Activated CD8-positive, alpha-beta memory T cell treated with anti-CD3 and anti-CD28 coated beads, Interleukin-2, amount 10 ng/mL, durations not matched to agents 7 days and 5 days (primary cell): Measurements from ENCODE around the gene CTNNBL1. TPM values are rescaled to one million over a fixed set of nuclear protein-coding genes. Genes with fewer than 3 reads are reported as not detected.

Source experiments
- ATAC-seq: fragments of 150-1000 bp; cut with Tn5 transposase; one replicate; pipeline ENCODE4 v1.10.0; 2021; ENCODE audit warnings: moderate library complexity
- CTCF ChIA-PET: fragments of 350-600 bp; sonication (Branson Sonifier 250); formaldehyde crosslinking; loops from one replicate; lab custom pipeline; 2021; ENCODE audit warnings: antibody characterized with exemption; lab: Charles Lee
- DNase-seq: peaks from one replicate; pipeline ENCODE4 v3.0.0-alpha.2; 2020
- H3K27ac Mint-ChIP-seq: one replicate; pipeline ENCODE4 v1.8.0; 2021; ENCODE audit warnings: mild to moderate bottlenecking, mixed read lengths
- H3K27me3 Mint-ChIP-seq: one replicate; pipeline ENCODE4 v1.8.0; 2021; ENCODE audit warnings: mixed read lengths
- H3K36me3 Mint-ChIP-seq: one replicate; pipeline ENCODE4 v1.8.0; 2021; ENCODE audit warnings: mild to moderate bottlenecking, mixed read lengths
- H3K4me1 Mint-ChIP-seq: one replicate; pipeline ENCODE4 v1.8.0; 2021; ENCODE audit warnings: mixed read lengths
- H3K4me3 Mint-ChIP-seq: one replicate; pipeline ENCODE4 v1.8.0; 2021; ENCODE audit warnings: mild to moderate bottlenecking, moderate library complexity, mixed read lengths
- H3K9me3 Mint-ChIP-seq: one replicate; pipeline ENCODE4 v1.8.0; 2022; ENCODE audit warnings: low read depth, mixed read lengths
- total RNA-seq, 2 experiments: library from RNA; stranded (reverse); gene quantifications; one replicate each; pipeline ENCODE4 v1.2.3, GENCODE V29; 2021

CTNNBL1 gene
- total RNA-seq, 2 experiments from 2014 or later = 79.8 to 90.2 TPM

DNA sequence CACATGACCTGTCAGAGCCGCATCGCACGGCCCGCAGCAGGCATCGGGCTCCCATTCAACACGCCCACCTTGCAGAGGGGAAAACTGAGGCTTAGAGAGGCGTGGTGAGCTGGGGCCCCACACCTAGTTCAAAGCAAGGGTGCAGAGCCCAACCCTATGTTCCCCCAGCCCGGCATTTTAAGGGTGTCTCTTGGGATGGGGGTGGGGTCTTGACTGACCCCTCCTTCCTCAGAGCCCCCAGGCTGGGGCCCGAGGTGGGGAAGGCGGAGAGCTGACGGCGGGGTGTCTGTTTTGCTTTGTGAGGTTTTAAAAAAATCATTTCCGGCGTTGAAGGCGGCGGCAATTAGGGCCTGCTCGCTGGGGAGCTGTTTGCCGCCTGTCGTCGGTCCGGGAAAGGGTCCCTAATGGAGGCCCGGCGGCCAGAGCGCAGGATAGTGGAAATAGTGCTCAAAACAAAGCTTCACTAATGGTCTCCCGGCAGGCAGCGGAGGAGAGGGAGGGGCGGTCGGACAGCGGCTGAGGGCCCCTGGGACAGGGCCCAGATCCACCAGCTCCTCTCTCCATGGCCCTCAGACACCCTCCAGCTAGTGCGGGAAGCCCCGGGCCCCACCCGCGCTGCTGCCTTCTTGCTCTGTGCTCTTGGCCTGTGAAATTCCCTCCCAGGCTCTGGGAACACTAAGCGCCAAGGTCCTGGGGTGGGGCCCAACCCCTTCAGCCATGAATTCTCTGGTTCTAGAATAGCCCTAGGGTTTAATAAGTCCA, 221.0 kb downstream of the CTNNBL1 start:
- no peaks in the 10 kb centered on the region for H3K36me3 Mint-ChIP-seq
- ATAC-seq (peak; percentile 39), DNase-seq (peak; percentile 43)
- peaks cover 14% of the 10 kb centered on the region for H3K4me1 Mint-ChIP-seq
- no peak overlapping the region for H3K4me3 Mint-ChIP-seq
- CTCF ChIA-PET = interaction anchor here (0.8 to 1.1 kb wide), 3 partner anchors 12 to 78 kb away, joined by 3 to 4 read pairs (median 3); partner anchors contain the start of gene VSTM2L
- H3K27me3 Mint-ChIP-seq = peaks cover 20% of the 10 kb centered on the region
- peak overlapping the region; percentile 62 for H3K27ac Mint-ChIP-seq
- H3K9me3 Mint-ChIP-seq = no peaks in the 10 kb centered on the region

DNA sequence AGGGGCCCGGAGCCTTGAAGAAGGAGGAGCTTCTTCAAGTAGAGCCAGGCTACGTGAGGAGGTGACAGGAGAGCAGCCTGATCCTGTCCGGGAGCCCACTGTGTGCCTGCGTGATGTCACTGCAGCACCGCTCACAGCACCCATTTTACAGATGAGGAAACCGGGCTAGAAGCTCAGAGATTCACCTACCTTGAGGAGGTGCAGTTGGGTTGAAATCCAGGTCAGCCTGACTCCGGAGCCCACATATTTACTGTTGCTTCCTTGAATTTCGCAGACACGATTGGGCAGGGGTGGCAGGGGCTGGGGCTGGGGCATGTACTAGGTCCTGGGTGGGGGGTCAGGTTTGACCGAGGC, 221.6 kb downstream of the CTNNBL1 start:
- H3K9me3 Mint-ChIP-seq = no peaks in the 10 kb centered on the region
- CTCF ChIA-PET = interaction anchor here (0.8 to 1.1 kb wide), 3 partner anchors 13 to 78 kb away, joined by 3 to 4 read pairs (median 3); partner anchors contain the start of gene VSTM2L
- H3K4me3 Mint-ChIP-seq = no peak overlapping the region
- H3K27ac Mint-ChIP-seq = no peak overlapping the region
- H3K27me3 Mint-ChIP-seq = peaks cover 20% of the 10 kb centered on the region
- DNase-seq = no peak
- no peaks in the 10 kb centered on the region for H3K36me3 Mint-ChIP-seq
- peak; percentile 10 for ATAC-seq
- peaks cover 14% of the 10 kb centered on the region for H3K4me1 Mint-ChIP-seq

DNA sequence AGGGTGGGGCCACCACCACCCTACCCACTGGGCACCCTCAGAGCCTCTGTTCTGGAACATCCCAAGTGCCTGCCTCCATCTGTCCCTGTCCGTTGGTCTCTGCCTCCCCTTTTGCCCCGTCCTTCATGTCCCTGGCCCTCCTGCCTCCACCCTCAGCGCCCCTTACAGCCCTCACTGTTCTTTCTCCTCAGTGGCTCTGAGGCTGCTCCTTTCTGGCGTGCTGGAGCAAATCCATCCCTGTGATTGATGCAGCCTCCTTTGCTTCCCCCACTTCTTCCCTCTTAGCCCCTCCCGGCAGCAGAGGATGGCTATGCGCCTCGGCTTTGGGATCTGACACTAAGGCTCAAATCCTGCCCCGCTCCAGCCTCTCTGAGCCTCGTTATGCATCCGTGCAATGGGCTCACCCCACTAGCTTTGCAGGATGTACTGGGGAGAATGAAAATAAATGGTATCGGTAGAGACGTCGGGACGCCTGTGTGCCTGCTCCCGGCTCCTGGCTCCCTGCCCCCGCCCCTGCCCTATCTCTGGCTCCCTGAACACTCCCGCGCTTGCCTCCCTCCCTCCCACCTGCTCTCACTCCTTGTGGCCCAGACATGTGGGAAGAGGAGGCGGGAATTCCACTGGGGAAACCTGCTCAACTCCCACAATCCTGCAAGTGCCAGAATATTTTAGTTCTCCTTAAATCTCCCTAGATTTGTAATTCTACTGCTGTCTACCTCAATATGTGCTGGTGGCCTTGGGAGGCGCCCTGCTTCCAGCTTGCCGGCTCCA, 222.2 kb downstream of the CTNNBL1 start:
- Mint-ChIP-seq H3K4me1 (peaks cover 19% of the 10 kb centered on the region), H3K9me3 (no peaks in the 10 kb centered on the region), H3K36me3 (no peaks in the 10 kb centered on the region), H3K27ac (no peak overlapping the region), H3K4me3 (no peak overlapping the region), H3K27me3 (peaks cover 20% of the 10 kb centered on the region)
- no peak for ATAC-seq
- DNase-seq = no peak
- CTCF ChIA-PET = no interaction called here

DNA sequence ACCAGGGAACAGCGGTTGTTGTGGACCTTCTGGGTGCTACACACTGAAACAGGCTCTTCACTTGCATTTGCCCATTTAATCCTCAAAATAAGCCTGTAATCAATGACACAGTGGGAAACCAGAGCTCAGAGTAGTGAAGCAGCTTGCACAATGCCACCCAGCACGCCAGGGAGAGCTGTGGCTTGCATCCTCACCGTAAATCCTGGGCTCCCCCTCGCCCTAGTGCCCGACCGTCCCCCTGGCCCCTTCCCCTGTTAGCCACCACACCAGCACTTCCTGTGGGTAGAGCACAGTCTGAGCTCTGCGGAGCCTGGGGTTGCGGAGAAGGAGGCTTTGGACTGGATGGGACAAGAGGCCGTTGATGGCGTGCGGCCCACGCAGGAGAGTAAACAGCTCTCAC, 223.6 kb downstream of the CTNNBL1 start:
- no peak overlapping the region for H3K4me3 Mint-ChIP-seq
- no peaks in the 10 kb centered on the region for H3K36me3 Mint-ChIP-seq
- ATAC-seq (no peak), DNase-seq (no peak)
- peaks cover 30% of the 10 kb centered on the region for H3K4me1 Mint-ChIP-seq
- H3K27me3 Mint-ChIP-seq = peaks cover 14% of the 10 kb centered on the region
- CTCF ChIA-PET = no interaction called here
- no peak overlapping the region for H3K27ac Mint-ChIP-seq
- no peaks in the 10 kb centered on the region for H3K9me3 Mint-ChIP-seq

DNA sequence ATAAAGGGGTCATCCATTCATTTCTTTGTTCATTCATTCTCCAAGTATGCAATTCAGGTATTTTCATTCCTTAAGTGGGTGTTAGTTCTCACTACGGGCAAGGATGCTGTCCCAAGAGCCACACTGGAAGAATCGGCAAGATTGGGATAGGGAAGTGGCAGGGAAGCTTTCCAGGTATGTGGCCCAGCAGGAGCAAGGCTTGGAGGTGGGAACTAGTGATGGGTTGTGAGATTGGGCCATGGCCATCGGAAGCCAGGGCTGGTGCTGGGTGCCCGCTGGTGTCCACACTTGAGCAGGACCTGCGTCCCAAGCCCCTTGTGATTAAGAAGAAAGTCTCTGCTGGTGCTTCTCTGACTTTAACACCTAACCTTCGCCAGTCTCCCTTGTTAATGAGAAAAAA, 224.2 kb downstream of the CTNNBL1 start:
- H3K4me3 Mint-ChIP-seq = no peak overlapping the region
- DNase-seq (no peak), ATAC-seq (no peak)
- no peaks in the 10 kb centered on the region for H3K9me3 Mint-ChIP-seq
- no peaks in the 10 kb centered on the region for H3K36me3 Mint-ChIP-seq
- peaks cover 11% of the 10 kb centered on the region for H3K27me3 Mint-ChIP-seq
- CTCF ChIA-PET = no interaction called here
- no peak overlapping the region for H3K27ac Mint-ChIP-seq
- H3K4me1 Mint-ChIP-seq = peaks cover 33% of the 10 kb centered on the region

DNA sequence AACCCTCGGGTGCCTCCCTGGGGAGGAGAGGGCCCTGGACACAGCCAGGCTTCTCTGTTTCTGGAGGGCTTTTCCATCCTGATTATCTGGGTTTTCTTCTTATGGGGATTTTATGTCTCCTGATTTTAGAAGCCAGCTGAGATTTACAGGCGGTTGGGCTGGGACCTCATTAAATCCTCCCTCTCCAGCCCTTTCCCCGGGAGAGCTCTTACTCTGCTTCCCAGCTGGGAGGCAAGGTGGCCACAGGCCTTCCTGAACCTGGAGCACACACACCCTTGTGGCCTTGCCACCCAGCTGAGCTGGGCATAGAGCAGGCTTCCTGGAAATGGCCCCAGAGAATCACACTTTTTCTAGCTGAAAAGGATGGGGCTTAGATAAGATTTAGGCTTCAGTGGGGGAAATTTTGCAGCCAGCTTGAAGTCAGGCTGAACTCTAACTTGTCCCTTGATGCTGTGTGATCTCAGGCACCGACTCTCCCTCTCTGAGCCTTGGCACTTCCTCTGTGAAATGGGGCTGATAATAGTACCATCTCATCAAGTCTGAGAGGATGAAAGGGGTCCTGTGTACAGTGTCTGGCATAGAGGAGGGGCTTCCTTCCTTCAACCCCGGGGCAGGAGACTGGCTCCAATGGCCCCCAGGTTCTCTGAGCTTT, 225.7 kb downstream of the CTNNBL1 start:
- DNase-seq = no peak
- no peak for ATAC-seq
- Mint-ChIP-seq H3K27me3 (peaks cover 9% of the 10 kb centered on the region), H3K27ac (no peak overlapping the region), H3K9me3 (no peaks in the 10 kb centered on the region), H3K36me3 (no peaks in the 10 kb centered on the region), H3K4me3 (no peak overlapping the region), H3K4me1 (peaks cover 27% of the 10 kb centered on the region)
- CTCF ChIA-PET = interaction anchor here (1.3 kb wide), 1 partner anchor 11 kb away, joined by 5 read pairs; no protein-coding TSS in a partner anchor

DNA sequence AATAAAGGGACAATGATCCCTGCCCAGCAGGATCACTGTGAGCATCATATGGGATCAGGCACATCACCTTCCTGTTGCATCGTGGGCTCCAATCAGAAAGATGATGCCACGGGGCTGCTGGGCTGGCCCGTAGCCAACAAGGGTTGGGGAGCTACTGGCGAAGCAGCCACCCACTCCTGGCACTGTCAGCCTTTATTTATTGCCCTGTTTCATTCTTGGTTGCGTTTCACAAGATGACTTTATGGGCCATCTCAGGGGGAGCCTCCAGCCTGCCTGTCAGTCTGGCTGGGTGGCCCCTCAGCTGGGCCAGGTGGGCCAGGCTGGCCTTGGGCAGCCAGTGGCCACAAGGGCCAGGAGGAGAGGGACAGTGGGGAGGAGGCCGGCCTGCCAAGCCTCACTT, 226.4 kb downstream of the CTNNBL1 start:
- ATAC-seq = no peak
- Mint-ChIP-seq H3K36me3 (no peaks in the 10 kb centered on the region), H3K9me3 (no peaks in the 10 kb centered on the region), H3K27ac (no peak overlapping the region), H3K4me1 (peaks cover 22% of the 10 kb centered on the region), H3K27me3 (peaks cover 9% of the 10 kb centered on the region), H3K4me3 (no peak overlapping the region)
- no peak for DNase-seq
- CTCF ChIA-PET = no interaction called here

DNA sequence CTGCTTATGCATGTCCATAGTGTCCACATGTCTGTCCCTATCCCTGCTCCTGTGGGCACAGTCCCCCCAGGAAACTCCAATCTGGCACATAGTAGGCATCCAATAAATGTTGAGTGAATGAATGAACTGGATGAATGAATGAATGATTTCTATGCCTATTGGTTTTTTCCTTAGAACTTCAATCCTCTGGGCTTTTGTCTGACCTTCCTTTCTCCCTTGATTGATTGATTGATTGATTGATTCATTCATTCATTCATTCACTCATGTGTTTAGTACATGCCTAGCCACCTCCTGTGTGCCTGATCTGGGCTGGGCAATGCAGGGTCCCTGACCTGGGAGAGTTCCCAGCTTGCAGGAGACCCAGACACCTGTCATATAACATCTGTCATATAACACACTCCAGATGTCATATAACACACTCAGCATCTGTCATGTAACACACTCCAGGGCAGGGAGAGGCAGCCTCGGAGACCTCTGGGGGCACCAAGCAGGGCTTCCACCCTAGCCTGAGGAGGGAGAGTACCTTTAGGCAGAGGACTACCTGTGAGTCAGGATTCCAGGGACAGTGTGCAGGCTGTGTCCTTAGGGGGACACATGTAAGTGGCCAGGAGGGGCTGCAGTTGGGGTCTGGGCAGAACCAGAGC, 227.0 kb downstream of the CTNNBL1 start:
- ATAC-seq = no peak

DNA sequence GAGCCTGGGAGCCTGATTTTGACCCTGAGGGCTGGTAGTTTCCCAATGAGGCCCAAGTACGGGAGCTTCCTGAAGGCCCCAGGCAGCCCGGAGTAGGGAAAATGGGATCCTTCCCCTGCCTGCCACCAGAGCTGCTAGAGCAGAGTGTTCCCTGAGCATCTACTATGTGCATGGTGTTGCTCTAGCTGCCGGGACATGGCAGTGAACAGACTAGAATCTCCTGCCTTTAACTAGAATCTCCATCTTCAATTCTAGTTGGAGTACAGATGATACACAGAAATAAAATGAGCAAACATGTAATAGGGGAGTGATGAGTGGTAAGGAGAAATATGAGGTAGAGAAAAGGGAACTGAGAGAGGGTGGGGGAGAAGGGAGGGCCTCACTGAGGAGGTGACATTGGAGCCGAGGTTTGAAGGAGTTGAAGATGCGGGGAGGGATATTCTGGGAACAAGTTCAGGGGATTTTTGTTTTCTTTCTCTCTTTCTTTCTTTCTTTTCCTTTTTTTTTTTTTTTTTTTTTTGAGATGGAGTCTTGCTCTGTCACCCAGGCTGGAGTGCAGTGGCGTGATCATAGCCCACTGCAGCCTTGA, 227.6 kb downstream of the CTNNBL1 start:
- DNase-seq = no peak
- Mint-ChIP-seq H3K27me3 (peaks cover 6% of the 10 kb centered on the region), H3K4me1 (peaks cover 22% of the 10 kb centered on the region), H3K9me3 (no peaks in the 10 kb centered on the region), H3K4me3 (no peak overlapping the region), H3K36me3 (no peaks in the 10 kb centered on the region), H3K27ac (peak overlapping the region; percentile 16)
- peak; percentile 20 for ATAC-seq
- CTCF ChIA-PET = no interaction called here

More for the DNA sequence above, 227.0 kb downstream of the CTNNBL1 start:
- Mint-ChIP-seq H3K4me1 (peaks cover 22% of the 10 kb centered on the region), H3K4me3 (no peak overlapping the region), H3K27ac (no peak overlapping the region), H3K27me3 (peaks cover 9% of the 10 kb centered on the region), H3K36me3 (no peaks in the 10 kb centered on the region), H3K9me3 (no peaks in the 10 kb centered on the region)
- CTCF ChIA-PET = no interaction called here
- no peak for DNase-seq

Other genes starting within 250 kb of the CTNNBL1 start
- gene NNAT, start 172.8 kb upstream of the CTNNBL1 start, total RNA-seq = not detected
- 10 to 100 TPM; 32.0 to 36.3 TPM for gene BLCAP, start 166.2 kb upstream of the CTNNBL1 start, total RNA-seq
- gene VSTM2L, start 209.1 kb downstream of the CTNNBL1 start, total RNA-seq = under 1 TPM in 1 of 2 experiments, not detected in 1; 0.35 TPM